Skeletal muscle satellite cell (primary cell): ENCODE data around the gene C16orf46.

Experiments
- H3K27me3 ChIP-seq: 2 replicates; pipeline ENCODE4 v1.7.0; 2013; ENCODE audit warnings: low read length; ENCODE audit not compliant: control insufficient read depth, insufficient read depth
- H3K36me3 ChIP-seq: 2 replicates; pipeline ENCODE4 v1.7.0; 2013; ENCODE audit warnings: mild to moderate bottlenecking, control low read depth, low read length; ENCODE audit not compliant: insufficient read depth
- H3K4me1 ChIP-seq: 2 replicates; pipeline ENCODE4 v1.7.0; 2013; ENCODE audit warnings: low read length; ENCODE audit not compliant: control insufficient read depth, insufficient read depth
- H3K4me2 ChIP-seq: 2 replicates; pipeline ENCODE4 v1.7.0; 2013; ENCODE audit warnings: mild to moderate bottlenecking, low read length
- H3K4me3 ChIP-seq: 2 replicates; pipeline ENCODE4 v1.7.0; 2013; ENCODE audit warnings: low read length
- H3K9ac ChIP-seq: 2 replicates; pipeline ENCODE4 v1.7.0; 2013; ENCODE audit warnings: mild to moderate bottlenecking, low read depth, low read length, moderate library complexity
- H3K9me3 ChIP-seq: replicated peaks from 2 replicates; pipeline ENCODE4 v1.7.0; 2013; ENCODE audit warnings: mild to moderate bottlenecking, control low read depth, low read length

The C16orf46 gene

DNA sequence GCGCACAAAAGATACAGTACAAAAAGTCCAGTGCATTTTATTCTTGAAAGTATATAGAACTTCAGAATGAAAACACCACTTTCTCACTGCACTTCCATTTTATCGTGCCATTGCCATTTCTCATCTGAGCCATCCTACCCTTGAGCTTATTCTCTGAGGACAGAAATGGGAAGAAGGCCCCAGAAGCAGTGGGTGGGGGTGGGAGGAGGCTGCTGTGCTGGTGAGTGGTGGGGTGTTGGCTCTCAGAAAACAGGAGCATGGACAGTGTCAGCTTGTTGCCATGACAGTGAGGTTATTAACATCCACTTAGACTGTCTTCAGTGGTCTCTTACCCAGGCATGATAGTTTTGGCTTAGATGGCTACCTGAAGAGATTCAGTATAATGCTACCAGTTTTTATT is 36.9 kb downstream of the C16orf46 start:
- H3K36me3 ChIP-seq, result peaks cover 39% of the 10 kb centered on the region
- H3K4me2 ChIP-seq, result no peak overlapping the region
- no peaks in the 10 kb centered on the region for H3K9me3 ChIP-seq
- H3K9ac ChIP-seq, result no peak overlapping the region
- no peaks in the 10 kb centered on the region for H3K27me3 ChIP-seq
- H3K4me1 ChIP-seq, result peaks cover 9% of the 10 kb centered on the region
- no peak overlapping the region for H3K4me3 ChIP-seq

DNA sequence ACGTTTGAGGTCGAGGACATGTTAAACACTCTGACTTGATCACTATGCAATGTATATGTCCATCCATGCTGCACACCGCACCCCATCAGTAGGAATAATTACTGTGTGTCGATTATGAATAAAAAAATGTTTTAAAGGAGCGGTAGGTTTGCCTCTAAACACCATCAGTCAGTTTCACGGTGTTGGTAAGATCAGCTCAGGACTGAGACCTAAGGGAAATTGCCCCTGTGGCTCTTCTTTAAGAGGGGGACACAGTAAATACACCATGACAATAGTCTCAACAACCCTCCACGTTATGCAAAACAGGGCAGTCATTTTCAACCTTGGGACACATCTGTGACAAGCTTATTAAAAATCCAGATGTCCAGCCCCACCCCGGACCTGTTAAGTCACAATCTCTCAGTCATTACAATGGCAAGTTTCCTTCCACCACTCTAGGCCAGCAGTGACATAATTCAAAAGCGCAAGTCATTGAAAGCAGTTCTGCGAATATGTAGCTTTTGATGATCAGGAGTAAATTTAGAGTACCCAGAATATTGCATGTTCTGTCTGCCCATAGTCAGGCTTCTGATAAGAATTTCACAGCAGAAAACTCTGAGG is 40.2 kb downstream of the C16orf46 start:
- peak overlapping the region; percentile 89 for H3K9ac ChIP-seq
- H3K4me1 ChIP-seq, result peaks cover 9% of the 10 kb centered on the region
- H3K4me2 ChIP-seq, result peak overlapping the region; percentile 96
- no peaks in the 10 kb centered on the region for H3K9me3 ChIP-seq
- H3K27me3 ChIP-seq, result no peaks in the 10 kb centered on the region
- peak overlapping the region; percentile 95 for H3K4me3 ChIP-seq
- peaks cover 6% of the 10 kb centered on the region for H3K36me3 ChIP-seq

DNA sequence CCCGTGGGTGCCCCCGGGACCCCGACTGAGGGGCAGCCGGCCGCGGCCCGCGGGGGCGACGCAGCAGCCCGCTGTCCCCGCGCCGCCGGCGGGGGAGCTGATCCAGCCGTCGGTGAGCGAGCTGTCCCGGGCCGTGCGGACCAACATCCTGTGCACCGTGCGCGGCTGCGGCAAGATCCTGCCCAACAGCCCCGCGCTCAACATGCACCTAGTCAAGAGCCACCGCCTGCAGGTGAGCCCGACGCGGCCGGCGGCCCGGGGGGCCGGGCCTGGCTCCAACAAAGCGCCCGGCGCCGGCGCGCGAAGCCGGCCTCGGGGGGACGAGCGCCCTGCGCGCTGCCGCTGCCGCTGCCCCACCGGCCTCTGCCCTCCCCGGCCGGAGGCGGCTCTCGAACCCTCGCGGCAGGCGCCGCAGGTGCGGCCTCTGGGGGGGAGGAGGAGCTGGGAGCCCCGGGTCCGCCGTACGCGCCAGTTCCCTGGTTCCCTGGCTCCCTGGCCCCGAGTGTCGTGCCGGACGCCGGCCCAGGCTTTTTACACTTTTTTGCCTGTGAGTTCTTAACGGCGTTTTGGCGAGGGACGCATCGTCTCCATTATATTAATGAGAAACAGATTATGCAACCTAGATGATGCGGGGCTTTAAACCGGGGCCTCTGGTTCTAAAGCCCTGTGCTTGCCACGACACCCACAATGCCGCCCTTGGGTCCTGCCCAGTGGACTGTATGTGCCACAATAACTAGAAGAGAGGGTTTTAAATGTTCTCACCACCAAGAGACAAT is 40.9 kb downstream of the C16orf46 start:
- H3K36me3 ChIP-seq, result peaks cover 3% of the 10 kb centered on the region
- peaks cover 9% of the 10 kb centered on the region for H3K4me1 ChIP-seq
- H3K9me3 ChIP-seq, result no peaks in the 10 kb centered on the region
- peak overlapping the region; percentile 95 for H3K4me3 ChIP-seq
- no peaks in the 10 kb centered on the region for H3K27me3 ChIP-seq
- peak overlapping the region; percentile 96 for H3K4me2 ChIP-seq
- H3K9ac ChIP-seq, result peak overlapping the region; percentile 89

DNA sequence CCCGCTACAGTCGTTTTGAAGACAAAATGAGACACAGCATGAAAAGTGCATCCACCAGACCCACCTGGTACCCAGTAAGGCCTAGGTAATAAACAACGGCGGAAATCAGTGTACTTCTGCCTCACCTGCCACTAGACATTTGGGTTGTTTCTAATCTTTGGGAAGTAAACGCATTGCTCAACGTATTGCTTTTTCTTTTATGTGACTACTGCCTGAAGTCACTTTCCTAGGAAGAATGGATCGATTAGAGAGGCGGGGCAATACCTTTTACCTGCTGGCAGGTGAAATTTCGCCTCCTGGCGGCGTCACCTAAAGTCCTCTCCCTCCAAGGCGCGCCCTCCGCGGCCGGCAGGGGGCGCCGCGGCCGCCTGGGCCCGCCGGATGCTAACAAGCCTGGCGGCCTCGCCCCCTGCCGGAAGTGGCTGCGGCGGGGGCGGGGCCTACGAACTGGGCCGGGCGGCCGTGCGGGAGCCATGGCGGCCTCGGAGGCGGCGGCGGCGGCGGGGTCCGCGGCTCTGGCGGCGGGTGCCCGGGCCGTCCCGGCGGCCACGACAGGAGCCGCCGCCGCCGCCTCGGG is 41.6 kb downstream of the C16orf46 start, which contains the start of gene ATMIN:
ATMIN (plus strand) TSS at position 445 of the 577 bp plus-strand sequence; CDS start at position 474, 29 bp downstream.
- Histone ChIP-seq H3K4me3 (peak within 1 kb of the TSS; percentile 95), H3K36me3 (peaks cover 4% of the 10 kb centered on the region), H3K9me3 (no peaks in the 10 kb centered on the region), H3K27me3 (no peaks in the 10 kb centered on the region), H3K4me1 (peaks cover 9% of the 10 kb centered on the region), H3K9ac (peak within 1 kb of the TSS; percentile 89), H3K4me2 (peak within 1 kb of the TSS; percentile 96)

DNA sequence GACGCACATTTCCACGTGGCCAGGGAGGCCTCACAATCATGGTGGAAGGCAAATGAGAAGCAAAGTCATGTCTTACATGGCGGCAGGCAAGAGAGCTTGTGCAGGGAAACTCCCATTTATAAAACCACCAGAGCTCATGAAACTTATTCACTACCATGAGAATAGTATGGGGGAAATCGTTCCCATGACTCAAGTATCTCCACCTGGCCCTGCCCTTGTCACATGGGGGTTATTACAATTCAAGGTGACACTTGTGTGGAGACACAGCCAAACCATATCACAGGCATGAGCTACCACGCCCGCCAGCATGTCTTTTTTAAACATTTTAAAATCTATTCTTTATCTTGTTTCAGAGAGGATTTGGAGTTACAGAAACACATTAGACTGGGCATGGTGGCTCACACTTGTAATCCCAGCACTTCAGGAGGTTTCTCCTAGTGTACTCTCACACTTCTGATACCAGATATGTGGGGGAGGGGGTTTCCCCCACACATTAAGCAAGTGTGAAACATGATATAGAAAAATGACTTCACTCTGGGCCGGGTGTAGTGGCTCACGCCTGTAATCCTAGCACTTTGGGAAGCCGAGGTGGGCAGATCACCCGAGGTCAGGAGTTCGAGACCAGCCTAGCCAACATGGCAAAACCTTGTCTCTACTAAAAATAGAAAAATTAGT is 47.0 kb downstream of the C16orf46 start:
- Histone ChIP-seq H3K9ac (no peak overlapping the region), H3K4me3 (no peak overlapping the region), H3K36me3 (peaks cover 20% of the 10 kb centered on the region), H3K4me1 (no peaks in the 10 kb centered on the region), H3K4me2 (no peak overlapping the region), H3K27me3 (no peaks in the 10 kb centered on the region), H3K9me3 (no peaks in the 10 kb centered on the region)

DNA sequence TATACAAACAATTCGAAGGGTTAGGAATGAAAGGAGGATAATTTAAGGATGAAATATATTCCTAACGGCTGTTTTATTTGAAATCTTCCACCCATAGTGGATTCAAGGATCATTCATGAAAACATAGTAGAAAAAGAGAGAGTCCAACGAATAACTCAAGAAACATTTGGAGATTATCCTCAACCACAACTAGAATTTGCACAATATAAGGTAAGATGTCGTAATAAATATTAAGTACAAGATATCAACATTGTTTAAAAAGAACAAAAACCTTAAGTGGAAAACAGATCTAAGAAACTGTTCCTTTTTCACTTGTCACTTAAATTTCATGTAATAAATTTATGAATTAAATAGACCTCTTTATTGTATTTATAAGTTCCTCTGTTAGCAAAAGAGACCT is 50.6 kb downstream of the C16orf46 start:
- no peak overlapping the region for H3K9ac ChIP-seq
- no peaks in the 10 kb centered on the region for H3K4me1 ChIP-seq
- H3K36me3 ChIP-seq, result peaks cover 36% of the 10 kb centered on the region
- no peaks in the 10 kb centered on the region for H3K9me3 ChIP-seq
- no peak overlapping the region for H3K4me2 ChIP-seq
- no peaks in the 10 kb centered on the region for H3K27me3 ChIP-seq
- H3K4me3 ChIP-seq, result no peak overlapping the region

DNA sequence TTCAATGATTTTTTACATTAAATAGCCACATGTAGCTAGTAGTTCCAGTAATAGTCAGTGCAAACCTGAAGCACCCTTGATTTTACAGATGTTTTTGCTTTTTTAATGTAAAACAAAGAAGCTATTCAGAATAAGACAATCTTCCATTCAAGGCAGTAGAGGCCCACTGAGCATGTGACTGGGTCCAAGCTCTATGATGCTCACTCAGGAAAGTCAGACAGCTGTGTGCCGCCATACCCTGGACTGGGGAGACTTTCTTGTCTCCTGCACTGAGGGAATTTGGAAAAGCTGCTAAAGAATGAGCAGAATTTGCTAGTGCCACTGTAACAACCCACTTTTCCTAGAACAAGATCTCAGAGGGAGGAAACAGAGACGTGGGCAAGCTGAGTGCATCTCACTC is 58.5 kb downstream of the C16orf46 start:
- no peaks in the 10 kb centered on the region for H3K27me3 ChIP-seq
- H3K9ac ChIP-seq, result no peak overlapping the region
- peaks cover 61% of the 10 kb centered on the region for H3K36me3 ChIP-seq
- no peaks in the 10 kb centered on the region for H3K4me1 ChIP-seq
- no peaks in the 10 kb centered on the region for H3K9me3 ChIP-seq
- H3K4me3 ChIP-seq, result no peak overlapping the region
- H3K4me2 ChIP-seq, result no peak overlapping the region

DNA sequence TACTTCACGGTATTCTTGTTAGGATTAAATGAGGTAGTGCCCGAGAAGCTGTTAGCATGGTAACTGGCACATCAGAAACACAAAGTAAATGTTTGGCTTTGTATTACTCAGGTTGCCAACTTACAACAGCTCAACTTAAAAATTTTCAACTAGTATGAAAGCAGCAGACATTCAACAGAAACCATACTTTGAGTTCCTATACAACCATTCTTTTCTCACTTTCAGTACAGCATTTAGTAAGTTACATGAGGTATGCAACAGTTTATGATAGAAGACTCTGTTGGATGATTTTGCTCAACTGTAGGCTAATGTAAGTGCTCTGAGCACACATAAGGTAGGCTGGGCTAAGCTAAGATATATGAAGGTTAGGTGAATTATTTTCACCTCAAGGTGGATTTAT is 62.4 kb downstream of the C16orf46 start:
- Histone ChIP-seq H3K4me2 (no peak overlapping the region), H3K4me3 (no peak overlapping the region)

DNA sequence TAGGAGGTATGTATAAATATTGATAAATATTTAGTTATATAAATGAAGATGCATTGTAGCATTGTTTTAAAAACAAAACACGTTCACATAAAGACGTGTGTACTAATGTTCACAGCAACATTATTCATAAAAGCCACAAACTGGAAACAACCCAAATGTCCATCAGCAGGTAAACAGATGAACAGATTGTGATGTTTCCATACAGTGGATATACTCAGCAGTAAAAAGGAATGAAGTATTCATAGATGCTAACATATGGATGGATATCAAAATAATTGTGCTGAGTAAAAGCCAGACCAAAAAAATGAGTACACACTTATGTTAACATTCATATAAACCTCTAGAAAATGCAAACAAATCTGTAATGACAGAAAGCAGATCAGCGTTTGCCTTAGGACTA is 64.1 kb downstream of the C16orf46 start:
- Histone ChIP-seq H3K4me1 (peaks cover 6% of the 10 kb centered on the region), H3K9ac (no peak overlapping the region), H3K27me3 (no peaks in the 10 kb centered on the region), H3K9me3 (no peaks in the 10 kb centered on the region), H3K4me2 (no peak overlapping the region), H3K4me3 (no peak overlapping the region), H3K36me3 (peaks cover 35% of the 10 kb centered on the region)

More for the DNA sequence above, 62.4 kb downstream of the C16orf46 start:
- Histone ChIP-seq H3K27me3 (no peaks in the 10 kb centered on the region), H3K9me3 (no peaks in the 10 kb centered on the region), H3K9ac (no peak overlapping the region), H3K36me3 (peaks cover 48% of the 10 kb centered on the region), H3K4me1 (no peaks in the 10 kb centered on the region)
